K562 (cell line): Measurements from ENCODE around the gene SEC61A1. TPM values are rescaled to one million over a fixed set of nuclear protein-coding genes. Genes with fewer than 3 reads are reported as not detected.

Source experiments
- ATAC-seq: fragments of 200-7000 bp; cut with Tn5 transposase; 3 replicates; pipeline ENCODE4 v1.9.1; 2020; ENCODE audit warnings: moderate library complexity
- BruUV-seq: library from RNA; stranded (reverse); fragments of 400-500 nt; replicated peaks from 2 replicates; lab custom pipeline; 2021; lab: Mats Ljungman, UMichigan
- CTCF ChIA-PET: fragments of 300-600 bp; formaldehyde crosslinking; extraction: SDS; loops from one replicate; lab custom pipeline; 2021; ENCODE audit warnings: low intra/inter-chr PET ratio; lab: Yijun Ruan, JAX
- POLR2A ChIA-PET: fragments of 300-600, 350-650 bp; sonication (Branson Sonifier 250); formaldehyde crosslinking; extraction: SDS; loops from one replicate; lab custom pipeline; 2021; ENCODE audit warnings: antibody characterized with exemption, inconsistent platforms; lab: Yijun Ruan, JAX
- DNase-seq, 4 experiments: peaks; one replicate each; pipeline versions ENCODE4 v3.0.0 to v3.0.0-alpha.2; 2011 to 2018; ENCODE audit warnings: low spot score in 3 of 4, mixed read lengths in 3 of 4; ENCODE audit errors: extremely low read depth in 1 of 4
- FAIRE-seq: peaks from 2 replicates; lab custom pipeline; 2011; peaks lifted over from hg19 to GRCh38; lab: Jason Lieb, UNC
- H2AFZ ChIP-seq: 2 replicates; pipeline ENCODE4 v1.6.0; 2011; ENCODE audit warnings: low read depth, low read length, control low read depth, inconsistent platforms
- H3K27ac ChIP-seq: fragments of 200-600 bp; 3 replicates; pipeline ENCODE4 v1.8.0; 2011; ENCODE audit warnings: low read depth, mild to moderate bottlenecking, control low read depth, inconsistent platforms, low read length, moderate library complexity, mixed read lengths; ENCODE audit errors: extremely low read depth
- H3K27me3 ChIP-seq, 2 experiments: fragments of 300-600 bp in 1 of 2; 2 replicates in 1 of 2; 3 replicates in 1 of 2; pipeline versions ENCODE4 v1.6.0 to v1.8.0; 2011; ENCODE audit warnings: inconsistent platforms in 2 of 2, low read length in 2 of 2, mild to moderate bottlenecking in 1 of 2, mixed read lengths in 1 of 2, moderate library complexity in 1 of 2; ENCODE audit not compliant: control insufficient read depth in 2 of 2, insufficient read depth in 2 of 2
- H3K36me3 ChIP-seq: fragments of 300-600 bp; 3 replicates; pipeline ENCODE4 v1.8.0; 2011; ENCODE audit warnings: mild to moderate bottlenecking, low read length, inconsistent platforms; ENCODE audit not compliant: control insufficient read depth, insufficient read depth
- H3K4me1 ChIP-seq, 2 experiments: fragments of 200-600 bp in 1 of 2; replicated peaks in 1 of 2; 2 replicates in 1 of 2; 3 replicates in 1 of 2; pipeline versions ENCODE4 v1.5.1 to v1.8.0; 2011; ENCODE audit warnings: inconsistent platforms in 2 of 2, low read length in 2 of 2, mild to moderate bottlenecking in 1 of 2, mixed read lengths in 1 of 2, moderate library complexity in 1 of 2; ENCODE audit not compliant: control insufficient read depth in 2 of 2, insufficient read depth in 2 of 2
- H3K4me2 ChIP-seq: 2 replicates; pipeline ENCODE4 v1.6.1; 2011; ENCODE audit warnings: low read length, control low read depth, inconsistent platforms, mixed read lengths; ENCODE audit not compliant: insufficient read depth
- H3K4me3 ChIP-seq: fragments of 200-600 bp; sonication (generic), shearing (Covaris generic); 2 replicates; pipeline ENCODE4 v1.5.1; 2016; ENCODE audit warnings: control low read depth, inconsistent platforms
- H3K79me2 ChIP-seq: fragments of 200-600 bp; 3 replicates; pipeline ENCODE4 v1.8.0; 2011; ENCODE audit warnings: low read length, inconsistent platforms; ENCODE audit not compliant: control insufficient read depth, insufficient read depth
- H3K9ac ChIP-seq, 2 experiments: 2 replicates each; pipeline versions ENCODE4 v1.6.0 to v1.6.1; 2011; ENCODE audit warnings: low read depth in 2 of 2, low read length in 2 of 2, control low read depth in 1 of 2, inconsistent platforms in 1 of 2, mild to moderate bottlenecking in 1 of 2, mixed read lengths in 1 of 2; ENCODE audit not compliant: insufficient read depth in 1 of 2
- H3K9me1 ChIP-seq: one replicate; pipeline ENCODE4 v1.6.0; 2011; ENCODE audit warnings: inconsistent platforms, mild to moderate bottlenecking, low read length, moderate library complexity; ENCODE audit not compliant: control insufficient read depth, insufficient read depth
- H3K9me3 ChIP-seq: replicated peaks from 2 replicates; pipeline ENCODE4 v1.5.1; 2011; ENCODE audit warnings: low read depth, low read length, inconsistent platforms; ENCODE audit not compliant: control insufficient read depth, insufficient read depth
- H4K20me1 ChIP-seq: replicated peaks from 2 replicates; pipeline ENCODE4 v1.6.1; 2011; ENCODE audit warnings: low read length, inconsistent platforms, mixed read lengths; ENCODE audit not compliant: control insufficient read depth, insufficient read depth
- ARHGAP35 ChIP-seq: fragments of 450-650 bp; IDR thresholded peaks from 2 replicates; pipeline ENCODE4 v1.6.1; 2018; ENCODE audit not compliant: partially characterized antibody
- ELK1 ChIP-seq: sonication (generic); formaldehyde crosslinking; IDR thresholded peaks from 2 replicates; pipeline ENCODE4 v1.8.1; 2022; ENCODE audit warnings: missing genetic modification reagents
- FOXJ3 ChIP-seq: sonication (generic); formaldehyde crosslinking; IDR thresholded peaks from 2 replicates; pipeline ENCODE4 v1.4.0; 2020; ENCODE audit warnings: mild to moderate bottlenecking, missing genetic modification reagents
- IFI16 ChIP-seq: fragments of 250-450 bp; sonication (Bioruptor Pico); IDR thresholded peaks from 2 replicates; pipeline ENCODE4 v2.1.2; 2022; ENCODE audit warnings: mild to moderate bottlenecking, inconsistent platforms
- ILF3 ChIP-seq: fragments of 450-650 bp; IDR thresholded peaks from 2 replicates; pipeline ENCODE4 v1.6.1; 2018; ENCODE audit warnings: antibody characterized with exemption, mild to moderate bottlenecking, moderate library complexity, borderline replicate concordance
- NCOR1 ChIP-seq: fragments of 450-650 bp; IDR thresholded peaks from 2 replicates; pipeline ENCODE4 v1.6.1; 2016; ENCODE audit warnings: mild to moderate bottlenecking, moderate library complexity
- PURB ChIP-seq: sonication (generic); formaldehyde crosslinking; IDR thresholded peaks from 2 replicates; pipeline ENCODE4 v1.9.0; 2021; ENCODE audit warnings: low read depth, mild to moderate bottlenecking, missing genetic modification reagents
- TBL1XR1 ChIP-seq, 2 experiments: IDR thresholded peaks; 2 replicates each; pipeline ENCODE4 v1.6.1; 2012; ENCODE audit warnings: improper control_type of control experiment in 2 of 2, low read length in 2 of 2, mild to moderate bottlenecking in 1 of 2
- TCF7 ChIP-seq: sonication (generic); IDR thresholded peaks from 2 replicates; pipeline ENCODE4 v1.6.1; 2016; ENCODE audit warnings: antibody characterized with exemption, borderline replicate concordance
- TEAD2 ChIP-seq: fragments of 450-650 bp; IDR thresholded peaks from 2 replicates; pipeline ENCODE4 v1.6.1; 2016; ENCODE audit warnings: missing genetic modification characterization, control low read depth, missing compliant biosample characterization
- U2AF2 ChIP-seq: fragments of 200-400 bp; formaldehyde crosslinking; optimal IDR thresholded peaks from 2 replicates; pipeline ENCODE3; 2017; ENCODE audit warnings: low read depth, mild to moderate bottlenecking, low read length
- ZFX ChIP-seq: sonication (generic); formaldehyde crosslinking; IDR thresholded peaks from 2 replicates; pipeline ENCODE4 v1.8.0; 2022; ENCODE audit warnings: mild to moderate bottlenecking, missing genetic modification reagents, moderate library complexity
- ZKSCAN8 ChIP-seq: fragments of 200-800 bp; sonication (Bioruptor generic); IDR thresholded peaks from 2 replicates; pipeline ENCODE4 v1.6.1; 2016; ENCODE audit warnings: missing genetic modification characterization, missing compliant biosample characterization
- ZNF766 ChIP-seq: fragments of 200-800 bp; sonication (Bioruptor generic); conservative IDR thresholded peaks from 2 replicates; pipeline ENCODE4 v1.6.1; 2016; ENCODE audit warnings: missing genetic modification characterization, missing compliant biosample characterization
- ZNF77 ChIP-seq: fragments of 250-450 bp; sonication (Bioruptor Pico); IDR thresholded peaks from 2 replicates; pipeline ENCODE4 v1.5.0; 2020
- in situ Hi-C: fragments of 300-500 bp; cut with MboI; formaldehyde crosslinking; loops from 4 replicates; pipeline ENCODE4 v1.15.0; 2018; ENCODE audit warnings: inconsistent platforms, mixed read lengths
- intact Hi-C: fragments of 100-400 bp; cut with micrococcal nuclease; formaldehyde crosslinking; loops from 2 replicates; pipeline ENCODE4 v1.14.2; 2022
- polyA plus RNA-seq, 8 experiments: library from polyadenylated mRNA; depleted of rRNA in 4 of 8; stranded (reverse) in 5 of 8; unstranded in 3 of 8; fragments of >200 nt; fragmentation: Nextera tagmentation in 2 of 8; fragmentation: Illumina TruSeq in 1 of 8; extraction: Ambion mirVana in 2 of 8; extraction: Trizol in 1 of 8; gene quantifications; 2 replicates each; pipeline versions ENCODE4 v1.2.1 to v1.2.3, GENCODE V29; 2011 to 2014; ENCODE audit warnings: inconsistent platforms in 1 of 8, missing spikeins in 1 of 8
- total RNA-seq, 7 experiments: library from RNA; depleted of rRNA in 6 of 7; stranded (reverse); fragments of >200 nt in 6 of 7; fragmentation: Illumina TruSeq in 2 of 7; extraction: Trizol in 2 of 7; gene quantifications; 2 replicates each; pipeline versions ENCODE4 v1.2.1 to v1.2.3, GENCODE V29; 2011 to 2021; ENCODE audit warnings: low replicate concordance in 1 of 7

The SEC61A1 gene
- total and polyA plus RNA-seq, 9 of the 15 experiments (the other 6 are each of a cell fraction or from before 2014, with no cell fraction given), result 1.9 to 140 (median 79.1) TPM

- TF ChIP-seq ILF3 (no peak), TBL1XR1 (IDR thresholded peaks at IDR 0.05; ENCODE audit: low read length in 2 of 2) (no peak), ELK1 (CRISPR knock-in tag) (no peak), NCOR1 (no peak), TEAD2 (tag) (no peak), ZNF77 (CRISPR knock-in tag) (no peak)
Observed at GRCh38 chr3:128021768-128022372, 30.4 kb upstream of the SEC61A1 start (continued).

- H3K4me2 ChIP-seq, result no peak overlapping the region
- H3K36me3 ChIP-seq, result no peaks in the 10 kb centered on the region
- in situ Hi-C loops, result no loop called here
- ATAC-seq, result no peak
- POLR2A ChIA-PET, result no interaction called here
- peaks cover 5 to 14% of the 10 kb centered on the region in 2 experiments for H3K27me3 ChIP-seq
- no peak for DNase-seq
- FAIRE-seq, result no peak
- no peaks in the 10 kb centered on the region for H4K20me1 ChIP-seq
- H3K9me1 ChIP-seq, result no peaks in the 10 kb centered on the region
- BruUV-seq, result no TSS peak
- H3K4me3 ChIP-seq, result no peak overlapping the region
- H3K9ac ChIP-seq, result no peak overlapping the region
- H3K79me2 ChIP-seq, result no peaks in the 10 kb centered on the region
- intact Hi-C loops, result no loop called here
- H2AFZ ChIP-seq, result no peak overlapping the region
- no peaks in the 10 kb centered on the region for H3K9me3 ChIP-seq
- no peaks in the 10 kb centered on the region for H3K4me1 ChIP-seq
- TF ChIP-seq ZNF766 (CRISPR knock-in tag), result no peak
- no peak for TF ChIP-seq FOXJ3 (CRISPR knock-in tag)
- TF ChIP-seq PURB (CRISPR knock-in tag), result no peak
- no peak for TF ChIP-seq TCF7
- no peak for TF ChIP-seq ZKSCAN8 (CRISPR knock-in tag)
- no peak for TF ChIP-seq ARHGAP35
- TF ChIP-seq IFI16 (CRISPR knock-in tag), result no peak
- TF ChIP-seq ZFX (CRISPR knock-in tag), result no peak
- no peak for TF ChIP-seq U2AF2
- TF ChIP-seq, all 486 proteins: peak for 0
- CTCF ChIA-PET, result no interaction called here
- no peak overlapping the region for H3K27ac ChIP-seq
Observed at GRCh38 chr3:128033102-128033501, 19.1 kb upstream of the SEC61A1 start.
